NCI-H2227 (cell line): ENCODE measurements around the gene CISTR.
A peak's percentile ranks its signal among the peaks of the same experiment; 100 is the strongest.
"Not testable (repeated sequence)": the region's sequence is repeated elsewhere in the genome, so short reads cannot be mapped to it uniquely, and the experiment has no call there.

ENCODE experiments used
- DNase-seq: peaks from one replicate; lab custom pipeline; 2025; ENCODE audit not compliant: unreplicated experiment; lab: John Stamatoyannopoulos, UW

CISTR gene

DNA sequence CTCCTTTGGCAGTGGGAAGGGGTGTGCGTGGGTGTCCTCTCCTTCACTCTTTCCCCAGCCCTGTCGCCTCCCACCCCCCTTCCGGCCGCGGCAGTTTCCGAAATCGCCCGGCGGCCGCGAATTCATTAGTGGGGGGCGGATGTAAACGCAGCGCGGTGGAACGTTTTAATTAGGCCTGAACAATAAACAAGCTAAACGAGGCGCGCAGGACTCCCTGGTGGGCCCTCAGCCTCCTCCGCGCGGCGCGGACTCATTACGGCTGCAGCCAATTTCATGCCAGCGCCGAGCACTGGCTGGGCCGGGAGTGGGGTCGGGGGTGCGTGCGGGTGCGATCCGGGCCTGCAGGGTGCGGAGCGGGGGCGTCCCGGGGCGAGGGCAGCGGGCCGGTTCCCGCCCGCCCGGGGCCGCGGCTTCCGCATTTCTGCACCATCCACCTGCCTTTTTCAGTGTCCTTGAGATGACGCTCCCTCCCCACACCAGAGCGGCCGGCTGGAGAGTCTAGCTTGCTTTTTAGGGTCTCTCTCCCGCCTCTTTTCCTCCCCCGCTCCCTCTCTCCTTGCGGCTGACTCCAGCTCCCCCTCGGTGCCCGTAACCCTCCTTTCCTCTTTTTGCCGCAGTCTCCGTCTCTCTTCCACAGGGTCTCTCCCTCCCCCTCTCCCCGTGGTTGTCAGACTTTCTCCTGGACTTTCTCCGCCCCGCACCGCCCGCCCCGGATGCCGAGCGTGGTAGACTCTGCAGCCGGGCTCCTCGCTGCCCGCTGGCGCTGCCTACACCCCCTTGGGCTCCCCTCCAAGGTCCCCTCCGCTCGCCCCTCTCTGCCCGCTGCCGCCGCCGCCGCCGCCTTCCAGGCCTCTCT is at the start of gene CISTR:
Gene CISTR (minus strand): TSS at position 644 of the 856 bp plus-strand sequence.
- peak; percentile 20 for DNase-seq

DNA sequence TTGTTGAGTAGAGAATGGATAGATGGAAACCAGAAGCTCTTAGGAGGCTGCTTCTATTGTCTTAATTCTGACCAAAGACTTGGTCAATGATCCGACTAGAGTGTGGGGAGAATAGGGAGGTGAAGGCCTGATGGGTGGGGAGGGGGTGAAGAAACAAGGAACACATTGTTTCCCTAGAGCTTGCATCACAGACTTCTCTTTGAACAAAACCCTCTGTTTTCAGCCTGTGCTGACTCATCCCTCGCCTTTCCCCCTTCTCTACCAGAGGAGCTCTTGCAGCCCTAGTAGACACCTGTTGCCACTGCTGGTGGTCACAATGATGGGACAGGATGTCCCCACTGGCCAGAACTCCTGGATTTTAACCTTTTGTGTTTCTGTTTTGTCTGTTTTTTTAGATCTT is 46.8 kb upstream of the CISTR start:
- no peak for DNase-seq

DNA sequence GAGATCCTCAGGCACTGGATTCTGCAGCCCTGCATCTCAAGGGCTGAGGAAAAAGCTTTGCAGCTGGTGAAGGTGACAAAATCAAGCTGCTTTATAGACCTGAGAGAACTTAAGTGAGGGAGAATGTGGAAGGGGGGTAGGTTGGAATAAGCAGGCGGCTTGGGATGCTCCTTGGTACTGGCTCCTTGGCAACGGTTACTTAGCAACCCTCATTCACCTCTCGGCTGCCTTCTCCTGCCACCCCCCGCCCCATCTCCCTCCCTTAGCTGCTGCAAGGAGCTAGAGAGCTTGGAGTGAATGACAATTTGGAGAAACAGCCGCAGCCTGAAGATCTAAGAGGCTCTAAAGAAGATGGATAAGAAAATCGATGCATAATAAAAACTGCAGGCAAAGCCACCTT is 44.1 kb upstream of the CISTR start:
- DNase-seq = peak; percentile 79

DNA sequence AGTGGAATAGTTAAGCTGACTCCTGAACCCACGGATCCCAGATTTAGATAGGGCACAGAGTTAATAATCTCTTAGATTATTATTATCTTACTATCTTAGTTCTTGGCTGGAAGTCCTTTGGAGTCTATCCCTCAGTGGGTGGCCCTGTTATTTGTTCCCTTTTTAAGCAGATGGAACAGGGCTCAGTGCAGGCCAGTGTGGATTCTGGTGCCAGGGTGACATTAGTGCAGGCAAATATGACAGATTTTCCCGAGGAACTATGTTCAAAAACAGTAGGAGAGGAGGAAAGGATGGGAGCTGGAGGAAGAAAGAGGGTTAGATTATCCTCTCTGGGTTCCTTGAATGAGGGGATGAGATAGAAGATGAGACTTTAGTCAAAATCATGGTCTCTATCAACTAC is 41.4 kb upstream of the CISTR start:
- no peak for DNase-seq

DNA sequence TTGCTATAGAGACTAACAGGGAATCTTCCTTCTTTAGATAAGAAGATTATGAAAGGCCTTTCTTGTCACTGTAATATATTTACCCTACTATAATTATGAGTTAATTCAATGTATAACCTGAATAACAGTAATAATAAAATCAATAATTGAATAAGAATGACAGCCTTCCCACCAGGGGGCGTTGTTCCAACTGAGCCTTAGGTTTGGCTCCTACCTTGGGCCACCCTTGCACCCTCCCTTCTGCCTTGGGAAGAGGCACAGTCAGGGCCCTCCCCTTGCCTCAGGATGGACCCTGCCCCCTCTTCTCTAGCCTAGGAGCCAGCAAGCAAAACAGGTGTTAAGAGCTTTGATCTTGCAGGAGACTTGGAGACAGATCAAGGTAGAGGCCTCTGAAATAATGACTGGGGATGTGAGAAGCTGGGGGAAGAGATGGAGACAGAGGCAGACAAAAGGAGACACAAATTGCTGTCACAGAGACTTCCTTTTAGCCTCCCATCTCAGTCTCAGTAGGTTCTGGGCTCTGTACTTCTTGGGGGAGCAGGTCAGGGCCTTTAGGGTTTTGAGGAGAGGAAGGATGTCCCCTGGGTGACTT is 40.1 kb upstream of the CISTR start:
- DNase-seq = no peak

DNA sequence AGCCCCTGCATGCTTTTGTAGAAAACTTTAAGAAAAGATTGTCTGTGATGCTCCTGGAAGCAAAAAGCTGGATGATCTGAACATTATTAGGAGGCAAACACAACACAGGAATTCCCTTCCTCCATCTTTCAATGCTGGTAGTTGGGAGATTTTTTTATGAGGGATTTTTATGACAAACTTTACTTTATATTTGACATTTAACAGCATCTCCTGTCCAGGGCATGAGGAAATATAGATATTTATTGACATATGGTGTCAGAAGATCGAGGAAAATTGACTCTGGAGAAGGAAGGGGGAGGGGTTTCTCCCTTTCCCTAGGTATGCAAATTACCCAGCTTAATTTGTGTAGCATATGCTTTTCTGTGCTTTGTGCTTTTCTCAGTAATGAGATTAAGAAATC is 37.8 kb upstream of the CISTR start:
- DNase-seq = no peak

DNA sequence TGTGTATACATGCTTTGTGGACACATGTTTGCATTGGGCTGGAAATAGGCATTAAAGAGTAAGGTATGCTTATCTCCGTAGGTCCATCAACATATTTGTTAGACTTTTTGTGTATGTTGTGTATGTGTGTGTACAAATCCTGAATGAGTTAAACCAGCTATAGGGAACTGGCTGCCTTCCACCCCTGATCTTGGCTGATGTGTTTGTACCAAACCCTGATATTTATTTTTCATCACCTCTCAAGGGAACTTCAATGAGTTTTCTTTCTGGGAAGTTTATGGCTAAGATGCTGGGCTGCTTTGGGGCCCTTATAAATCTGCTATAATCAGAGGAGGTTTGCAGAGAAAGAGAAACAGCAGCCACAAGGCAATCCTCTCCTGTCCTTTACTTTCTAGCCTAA is 37.1 kb upstream of the CISTR start:
- no peak for DNase-seq

DNA sequence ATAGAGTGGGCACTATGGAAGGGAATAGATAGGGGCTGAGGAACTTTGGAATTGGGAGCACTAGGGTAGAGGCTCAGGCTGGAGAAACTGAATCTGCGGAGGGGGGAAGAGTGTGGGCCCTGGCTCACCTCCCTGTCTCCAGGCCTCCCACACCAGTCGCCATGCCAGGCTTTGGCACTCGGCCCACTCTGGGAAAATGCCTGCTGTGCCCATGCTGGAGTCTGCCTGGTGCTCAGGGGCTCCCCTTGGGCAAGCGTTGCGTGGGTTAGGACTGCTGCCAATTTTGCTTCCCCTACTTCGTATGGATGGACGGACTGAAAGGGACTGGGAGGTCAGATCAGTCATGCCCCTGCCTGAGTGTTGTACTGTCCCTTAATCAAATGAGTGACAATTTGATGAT is 34.6 kb upstream of the CISTR start:
- DNase-seq = no peak

DNA sequence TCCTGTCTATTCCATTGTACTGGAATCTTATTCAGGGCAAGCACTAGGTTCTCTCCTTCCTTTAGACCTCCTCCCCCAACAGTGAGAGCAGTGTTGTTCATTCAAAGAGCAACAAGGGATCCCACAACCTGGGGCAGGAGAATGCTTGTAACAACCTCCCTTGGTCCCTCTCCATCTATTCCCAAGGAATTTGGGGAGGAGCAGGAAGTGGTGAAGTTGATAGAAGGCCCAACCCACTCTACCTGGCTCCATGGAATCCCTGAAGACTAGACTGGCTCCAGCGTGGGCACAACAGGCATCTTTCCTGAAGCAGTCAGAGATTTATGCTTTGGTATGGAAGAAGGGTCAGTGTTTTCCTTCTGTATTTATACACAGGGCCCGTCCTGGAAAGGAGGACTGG is 33.4 kb upstream of the CISTR start:
- DNase-seq = no peak

DNA sequence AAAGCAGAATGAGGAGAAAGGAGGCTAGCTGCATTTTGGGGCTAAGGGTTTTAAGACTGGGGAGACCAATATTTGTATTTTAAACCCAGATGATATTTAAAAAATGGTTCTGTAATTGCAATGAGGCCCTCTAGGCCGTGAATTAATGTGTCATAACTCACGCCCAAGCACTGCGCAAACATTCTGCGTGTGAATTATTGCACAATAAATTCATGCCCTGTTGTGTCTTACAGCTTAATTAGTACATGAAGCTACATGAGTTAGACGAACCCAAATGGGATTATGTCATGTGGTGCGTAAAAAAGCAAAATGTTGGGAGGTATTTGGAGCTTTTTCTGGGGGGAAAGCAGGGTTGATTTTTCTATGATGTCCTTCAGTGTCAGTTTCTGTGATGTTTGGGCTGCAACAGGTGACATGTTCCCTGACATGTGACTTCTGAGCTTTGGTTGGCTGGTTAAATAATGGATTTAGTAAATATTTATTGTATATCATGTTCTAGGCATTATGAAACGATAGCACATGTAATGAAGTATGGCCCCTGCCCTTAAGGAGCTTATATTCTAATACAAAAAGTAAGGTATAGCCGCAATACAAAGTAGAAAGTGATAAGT is 30.4 kb upstream of the CISTR start:
- no peak for DNase-seq

DNA sequence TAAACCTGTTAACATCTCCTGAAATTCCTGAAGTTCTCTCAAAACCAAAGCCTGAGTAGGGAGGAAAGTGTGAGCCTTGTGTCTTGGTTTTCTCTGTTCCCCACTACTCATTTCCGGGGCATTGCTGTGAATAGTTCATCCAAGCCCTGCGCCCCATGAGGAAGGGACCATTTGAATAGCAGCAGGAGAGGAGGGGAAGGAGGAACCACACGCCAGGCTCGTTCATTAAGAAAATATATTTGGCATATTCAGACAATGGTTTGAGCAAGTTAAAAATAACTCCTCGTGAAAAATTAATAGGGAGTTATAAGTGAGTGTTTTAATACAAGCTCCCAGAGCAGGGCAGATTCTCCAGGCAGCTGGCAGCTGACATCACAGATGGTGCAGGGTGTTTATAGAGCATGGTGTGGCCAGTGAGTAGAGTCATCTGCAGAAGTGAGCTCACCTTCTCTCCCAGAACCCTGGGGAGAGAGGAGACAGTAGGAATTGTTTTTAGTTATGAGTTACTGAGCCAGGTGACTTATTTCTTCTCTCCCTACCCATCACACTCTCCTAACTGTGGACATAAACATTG is 29.5 kb upstream of the CISTR start:
- no peak for DNase-seq

DNA sequence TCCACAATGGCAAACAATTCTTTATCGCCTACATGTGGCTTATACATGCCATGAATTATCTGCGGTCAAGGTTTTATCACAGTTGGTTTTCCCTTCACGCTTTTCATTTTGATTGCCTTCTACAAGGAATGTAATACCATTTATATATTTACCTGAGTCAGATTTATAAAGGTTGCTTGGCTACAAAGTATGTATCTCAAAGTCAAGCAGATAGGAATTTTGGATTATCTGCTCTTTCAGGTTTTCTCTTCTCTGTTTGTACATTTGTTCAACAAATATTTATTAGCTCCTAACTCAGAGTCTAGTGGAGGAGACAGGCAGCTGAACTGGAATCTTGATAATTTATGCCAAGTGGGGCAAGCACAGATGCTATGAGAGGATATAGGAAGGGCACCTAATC is 28.5 kb upstream of the CISTR start:
- DNase-seq = no peak

DNA sequence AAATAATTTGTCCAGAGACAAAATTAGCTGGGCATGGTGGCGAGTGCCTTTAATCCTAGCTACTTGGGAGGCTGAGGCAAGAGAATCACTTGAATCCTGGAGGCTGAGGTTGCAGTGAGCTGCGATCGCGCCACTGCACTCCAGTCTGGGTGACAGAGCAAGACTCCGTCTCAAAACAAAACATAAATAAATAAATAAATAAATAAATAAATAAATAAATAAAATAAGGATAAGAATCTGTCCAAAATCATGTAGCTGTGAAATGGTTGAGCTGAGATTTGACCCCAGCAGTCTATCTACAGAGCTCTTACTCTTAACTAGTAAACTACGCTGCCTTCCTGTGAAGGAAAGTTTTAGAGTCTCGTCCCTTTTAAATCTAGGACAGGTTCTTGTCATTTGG is 27.9 kb upstream of the CISTR start:
- DNase-seq = not testable (repeated sequence)

DNA sequence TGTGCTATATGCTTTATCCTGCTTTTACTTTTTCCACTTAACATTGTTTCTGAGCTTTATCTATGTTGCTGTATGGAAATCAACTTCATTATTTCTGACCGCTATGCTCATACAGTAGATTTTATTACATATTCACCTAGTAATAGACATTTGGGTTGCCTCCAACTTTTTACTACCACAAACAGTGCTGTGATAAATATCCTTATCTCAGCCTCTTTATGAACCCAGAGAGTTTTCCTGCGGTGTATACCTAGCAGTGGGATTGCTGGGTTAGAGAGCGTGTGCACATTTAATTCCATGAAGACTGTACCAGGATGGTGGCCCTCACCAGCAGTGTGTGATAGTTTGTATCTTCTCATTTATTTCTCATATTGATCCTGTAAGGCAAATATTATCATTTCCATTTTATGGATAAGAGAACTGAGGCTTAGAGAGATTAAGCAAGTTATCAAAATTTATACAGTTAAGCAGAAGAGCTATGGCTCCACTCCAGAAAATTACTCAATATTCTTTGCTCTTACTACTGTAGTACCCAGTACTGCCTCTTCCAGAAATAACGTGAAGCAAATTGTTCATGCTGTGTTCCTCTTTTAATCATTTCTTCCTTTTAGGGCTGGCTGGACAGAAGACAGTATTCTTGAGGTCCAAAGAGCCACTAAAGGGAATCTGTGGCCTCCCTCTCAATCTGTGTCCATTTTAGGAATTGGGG is 26.3 kb upstream of the CISTR start:
- no peak for DNase-seq

DNA sequence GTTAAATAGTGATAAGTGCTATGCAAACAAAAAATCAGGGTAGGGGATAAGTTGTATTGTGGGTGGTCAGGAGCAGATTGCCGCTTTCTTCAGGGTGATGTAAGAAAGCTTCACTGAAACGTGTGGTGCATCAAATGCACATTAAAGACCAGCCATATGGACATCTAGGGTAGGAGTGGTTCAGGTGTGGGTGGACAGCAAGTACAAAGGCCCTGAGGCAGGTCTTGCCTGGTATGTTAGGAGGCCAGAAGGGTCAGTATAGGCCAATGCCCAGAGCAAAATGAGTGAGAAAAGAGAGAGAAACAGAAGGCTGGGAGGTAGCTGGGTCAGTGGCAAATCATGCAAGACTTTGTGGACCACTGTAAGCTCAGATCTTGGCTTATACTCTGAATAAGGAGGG is 25.6 kb upstream of the CISTR start:
- no peak for DNase-seq

DNA sequence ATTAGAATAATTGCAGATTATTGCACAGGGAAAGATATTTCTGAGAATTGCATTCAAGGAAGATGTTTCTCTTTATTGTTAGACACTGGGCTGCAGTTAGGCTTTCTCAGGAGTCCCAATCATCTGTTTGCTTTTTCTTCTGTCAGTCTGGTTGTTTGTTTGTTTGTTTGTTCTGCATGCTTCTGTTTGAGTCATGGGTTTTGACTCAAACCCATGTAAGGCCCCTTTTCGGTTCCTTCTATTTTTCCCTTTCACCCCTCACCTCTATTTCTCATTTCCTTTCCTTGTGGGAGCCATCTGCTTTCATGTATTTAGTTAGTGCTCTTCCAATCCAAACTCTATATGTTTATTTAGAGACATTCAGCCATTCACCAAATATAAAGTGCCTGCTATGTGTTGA is 25.1 kb upstream of the CISTR start:
- no peak for DNase-seq

DNA sequence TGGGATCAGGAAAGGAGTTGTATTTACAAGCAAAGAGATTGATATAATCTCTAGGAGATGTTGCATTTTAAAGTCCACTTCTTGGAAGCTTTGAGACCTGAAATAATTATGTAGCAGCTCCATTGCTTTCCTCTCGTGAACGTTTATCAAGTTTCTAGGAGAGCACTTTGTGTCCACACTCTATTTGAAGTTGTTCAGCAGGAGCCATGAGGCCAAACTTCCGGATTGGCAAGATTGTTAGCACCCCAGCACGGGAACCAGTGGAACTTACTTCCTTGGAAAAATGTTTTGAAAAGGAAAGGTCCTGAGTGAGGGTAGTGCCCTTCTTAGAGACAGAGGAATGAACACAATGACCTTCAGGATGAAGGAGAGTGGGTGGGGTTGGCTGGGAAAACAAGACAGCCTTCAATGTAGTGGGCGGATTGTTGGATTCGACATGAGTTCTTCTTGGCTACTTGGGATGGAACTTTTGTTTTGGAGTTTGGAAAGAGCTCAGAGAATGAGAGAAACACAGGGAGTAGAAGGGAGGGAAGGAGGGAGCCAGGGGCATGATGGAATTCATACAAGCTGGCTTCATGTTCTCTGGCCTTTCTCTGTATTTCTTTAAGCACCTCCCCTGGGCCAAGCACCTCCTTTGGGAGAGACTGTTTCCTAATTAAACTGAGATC is 23.8 kb upstream of the CISTR start:
- no peak for DNase-seq

DNA sequence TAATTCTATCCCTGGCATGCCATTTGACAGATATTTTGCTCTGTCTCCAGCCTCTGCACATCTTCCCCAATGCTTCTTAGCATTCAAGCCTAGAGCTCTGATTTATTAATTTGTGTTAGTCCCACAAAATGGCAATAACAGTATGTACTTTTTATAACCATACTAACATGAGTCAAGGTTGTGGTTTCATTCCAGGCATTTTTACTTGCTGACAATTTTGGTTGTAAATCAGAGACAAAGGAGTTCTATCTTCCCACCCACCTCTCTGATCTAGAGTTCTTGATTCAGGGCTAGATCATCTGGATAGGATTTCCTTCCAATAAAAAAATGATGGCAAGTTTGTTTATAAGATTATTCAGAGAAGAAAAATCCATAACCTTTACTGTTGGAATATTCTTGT is 18.5 kb upstream of the CISTR start:
- no peak for DNase-seq

DNA sequence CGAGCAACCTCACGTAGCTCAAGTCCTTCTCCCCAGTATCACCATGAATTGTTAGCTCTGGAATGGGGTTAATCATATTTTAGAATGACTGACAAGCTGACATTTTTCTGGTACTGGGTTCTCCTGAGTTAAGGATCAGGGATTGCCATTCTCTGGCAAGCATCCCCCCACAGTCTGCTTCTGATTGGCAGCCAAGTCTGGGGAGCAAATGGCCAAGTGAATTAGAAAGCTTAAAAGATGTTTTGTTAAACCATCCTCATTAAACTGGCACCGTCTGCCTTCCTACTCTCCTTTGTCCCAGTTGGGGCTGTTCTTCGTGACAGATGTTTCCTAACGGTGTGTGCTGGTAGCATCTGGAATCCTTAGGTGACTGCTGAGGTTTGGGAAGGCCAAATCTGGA is 17.2 kb upstream of the CISTR start:
- DNase-seq = no peak

DNA sequence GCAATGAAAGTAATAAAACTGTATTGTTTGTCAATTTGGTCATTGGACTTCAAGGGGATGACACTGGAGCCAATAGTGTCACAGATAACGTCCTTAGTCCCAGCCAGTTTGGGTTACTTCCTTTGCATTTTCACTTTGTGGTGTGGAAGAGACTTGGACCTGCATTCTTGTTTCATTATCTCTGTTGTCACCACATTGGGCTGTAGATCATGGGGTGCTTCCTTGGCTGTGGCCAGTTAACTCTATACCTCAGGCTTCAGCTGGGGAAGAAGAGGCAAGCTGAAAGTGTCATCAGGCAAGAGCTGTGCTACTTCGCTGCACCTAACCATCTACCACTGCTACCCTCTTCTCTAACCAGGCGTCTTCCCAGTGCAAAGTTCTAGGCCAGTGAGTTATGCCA is 15.1 kb upstream of the CISTR start:
- no peak for DNase-seq

DNA sequence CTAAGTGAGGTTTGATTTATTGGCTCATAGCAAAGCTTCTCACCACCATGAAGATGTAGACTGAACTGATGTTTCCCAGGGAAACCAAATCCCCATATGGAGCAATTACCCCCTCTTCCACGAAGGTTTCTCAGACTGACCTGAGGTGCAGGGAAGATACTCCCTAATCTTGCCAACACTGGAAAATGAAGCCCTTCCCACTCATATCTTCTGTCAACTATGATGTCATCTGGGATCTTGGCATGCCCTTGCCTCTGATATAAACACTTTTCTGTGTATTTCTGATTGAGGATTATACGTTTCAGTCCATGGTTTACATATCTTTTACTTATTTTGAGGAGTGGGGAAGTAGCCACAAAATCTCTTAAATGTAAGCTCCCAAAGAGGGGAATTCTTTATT is 14.1 kb upstream of the CISTR start:
- no peak for DNase-seq
